Measurements from ENCODE around the gene ATXN7L3.
A peak's percentile ranks its signal among the peaks of the same experiment; 100 is the strongest.

ATXN7L3 gene

DNA sequence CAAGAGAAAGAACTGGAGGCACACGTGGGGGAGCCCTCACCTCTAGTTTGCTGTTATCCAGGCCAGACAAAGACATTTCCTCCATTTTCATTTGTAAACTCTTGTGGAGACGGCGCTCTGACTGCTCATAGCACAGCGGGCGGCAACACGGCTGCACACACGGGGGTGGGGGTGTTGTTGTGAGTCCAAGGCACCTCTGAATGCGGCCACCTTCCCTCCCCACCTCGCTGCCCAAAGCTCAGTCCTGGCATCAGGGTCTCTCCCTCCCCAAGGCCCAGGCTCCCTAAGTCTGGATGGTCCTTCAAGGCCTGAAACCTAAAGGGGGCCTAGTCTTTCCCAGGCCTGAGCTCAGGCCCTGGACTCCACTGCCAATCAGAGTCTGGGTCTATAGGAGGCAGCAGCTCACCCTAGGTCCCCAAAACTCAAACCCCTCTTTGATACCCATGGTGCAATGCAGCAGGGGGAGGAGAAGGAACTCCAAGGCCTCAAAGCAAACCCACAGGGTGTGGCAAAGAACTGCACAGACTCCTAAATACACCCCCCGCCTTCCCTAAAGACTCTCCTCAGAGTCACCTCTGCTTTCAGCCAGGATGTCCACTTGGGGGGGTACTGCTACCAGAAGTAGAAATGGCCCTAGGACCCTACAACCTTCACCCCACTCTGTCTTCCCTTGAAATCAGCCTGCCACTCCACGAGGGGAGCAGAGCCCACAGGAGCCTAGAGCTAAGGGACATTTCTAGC is 1.5 kb downstream of the ATXN7L3 start:
- TF ChIP-seq, protein P1, sequence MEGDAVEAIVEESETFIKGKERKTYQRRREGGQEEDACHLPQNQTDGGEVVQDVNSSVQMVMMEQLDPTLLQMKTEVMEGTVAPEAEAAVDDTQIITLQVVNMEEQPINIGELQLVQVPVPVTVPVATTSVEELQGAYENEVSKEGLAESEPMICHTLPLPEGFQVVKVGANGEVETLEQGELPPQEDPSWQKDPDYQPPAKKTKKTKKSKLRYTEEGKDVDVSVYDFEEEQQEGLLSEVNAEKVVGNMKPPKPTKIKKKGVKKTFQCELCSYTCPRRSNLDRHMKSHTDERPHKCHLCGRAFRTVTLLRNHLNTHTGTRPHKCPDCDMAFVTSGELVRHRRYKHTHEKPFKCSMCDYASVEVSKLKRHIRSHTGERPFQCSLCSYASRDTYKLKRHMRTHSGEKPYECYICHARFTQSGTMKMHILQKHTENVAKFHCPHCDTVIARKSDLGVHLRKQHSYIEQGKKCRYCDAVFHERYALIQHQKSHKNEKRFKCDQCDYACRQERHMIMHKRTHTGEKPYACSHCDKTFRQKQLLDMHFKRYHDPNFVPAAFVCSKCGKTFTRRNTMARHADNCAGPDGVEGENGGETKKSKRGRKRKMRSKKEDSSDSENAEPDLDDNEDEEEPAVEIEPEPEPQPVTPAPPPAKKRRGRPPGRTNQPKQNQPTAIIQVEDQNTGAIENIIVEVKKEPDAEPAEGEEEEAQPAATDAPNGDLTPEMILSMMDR (IDR thresholded peaks at IDR 0.05) = no peak
- Histone ChIP-seq H3K4me3 (peak overlapping the region; percentile 85), H3K27ac (peak overlapping the region; percentile 87 to 98)
- DNase-seq (ENCODE audit: low spot score) = no peak

GRCh38 chr17:44197107-44197506 is 2.6 kb downstream of the ATXN7L3 start:
- no peak overlapping the region for H3K4me3 ChIP-seq
- peak overlapping the region in 1 of 2 donors; percentile 98 for H3K27ac ChIP-seq
- TF ChIP-seq, protein P1 (IDR thresholded peaks at IDR 0.05) = no peak
- no peak for DNase-seq (ENCODE audit: low spot score)

DNA sequence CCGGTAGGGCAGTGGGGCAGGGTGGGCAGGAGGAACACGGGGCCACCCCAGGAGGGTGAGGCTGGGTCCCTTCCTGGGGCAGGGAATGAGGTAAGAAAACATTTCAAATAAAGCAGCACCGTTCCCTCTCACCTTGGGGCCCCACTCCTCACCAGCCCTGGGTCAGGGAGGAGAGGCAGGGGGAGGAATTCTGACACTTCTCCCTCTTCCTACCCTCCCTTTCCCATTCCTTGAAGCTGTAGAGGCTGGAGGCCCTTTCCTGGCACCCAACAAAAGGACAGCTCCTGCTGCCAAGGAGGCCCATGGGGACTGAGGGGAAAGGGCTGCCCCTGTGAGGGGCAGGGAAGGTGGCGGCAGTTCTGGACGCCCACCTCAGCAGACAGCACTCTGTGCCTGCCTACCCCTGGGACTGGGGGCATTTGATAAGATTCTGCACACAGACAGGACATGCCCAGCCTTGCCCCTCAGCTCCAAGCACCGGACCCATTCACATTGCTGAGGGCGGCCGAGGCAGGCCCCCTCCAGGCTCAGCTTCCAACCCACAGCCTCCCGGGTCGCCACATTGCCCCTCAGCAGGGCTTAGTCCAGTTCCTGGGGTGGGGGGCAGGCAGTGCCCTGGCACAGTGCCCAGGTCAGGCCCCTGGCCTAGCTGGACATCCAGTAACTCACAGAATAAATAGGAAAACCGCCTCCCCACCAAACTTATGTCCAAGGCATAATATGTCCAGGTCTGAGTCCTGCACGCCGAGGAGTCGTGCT is 6.2 kb downstream of the ATXN7L3 start:
- TF ChIP-seq, protein P1 (IDR thresholded peaks at IDR 0.05) = no peak
- Histone ChIP-seq H3K4me3 (no peak overlapping the region), H3K27ac (no peak overlapping the region)
- no peak for DNase-seq (ENCODE audit: low spot score)

DNA sequence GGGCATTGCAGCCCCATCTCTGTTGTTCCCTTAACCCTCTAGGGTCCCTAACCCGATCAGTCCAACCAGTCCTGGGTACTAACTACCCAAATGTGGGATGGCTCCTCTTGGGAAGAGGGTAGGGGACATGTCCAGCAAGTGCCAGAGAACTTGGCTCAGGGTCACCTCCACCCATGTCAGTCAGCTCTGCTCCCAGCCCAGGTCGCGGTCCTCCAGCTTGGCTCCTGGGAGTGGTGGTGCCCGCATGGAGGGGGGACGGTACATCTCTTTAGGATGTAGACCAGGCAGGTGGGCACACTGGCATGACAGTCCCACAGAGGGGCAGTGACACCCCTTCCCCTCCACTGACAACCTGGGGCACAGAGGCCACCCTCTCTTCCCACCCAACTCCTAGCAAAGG is 6.9 kb downstream of the ATXN7L3 start:
- Histone ChIP-seq H3K4me3 (no peak overlapping the region), H3K27ac (no peak overlapping the region)
- TF ChIP-seq, protein P1 (IDR thresholded peaks at IDR 0.05) = no peak
- no peak for DNase-seq (ENCODE audit: low spot score)

DNA sequence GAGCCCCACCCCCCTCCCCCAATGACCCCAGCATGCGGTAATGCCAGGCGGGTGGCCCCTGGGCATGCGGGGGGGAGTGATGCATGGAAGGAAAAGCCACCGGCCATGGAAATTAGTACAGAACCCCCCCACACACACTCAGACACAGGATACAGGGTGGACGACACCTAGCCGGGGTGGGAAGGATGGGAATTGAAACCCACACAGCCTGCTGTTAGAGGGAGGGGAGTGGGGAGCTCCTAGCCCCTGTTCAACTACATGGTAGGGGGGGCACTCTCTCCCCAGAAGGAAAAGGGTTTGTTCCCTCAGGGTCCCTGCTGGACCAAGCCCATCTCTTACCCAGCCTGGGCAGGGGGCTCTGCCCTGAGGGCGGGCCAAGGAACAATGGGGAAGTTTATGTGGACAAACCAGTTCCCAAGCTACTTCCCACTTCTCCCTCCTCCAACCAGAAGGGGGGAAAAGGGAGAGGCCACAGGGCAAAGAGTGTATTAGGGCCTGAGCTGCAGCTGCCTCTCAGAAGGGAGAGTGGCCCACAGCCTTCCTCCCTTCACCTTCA is 7.7 kb downstream of the ATXN7L3 start:
- DNase-seq (ENCODE audit: low spot score) = no peak
- H3K27ac ChIP-seq = peak overlapping the region in 1 of 2 donors; percentile 37

DNA sequence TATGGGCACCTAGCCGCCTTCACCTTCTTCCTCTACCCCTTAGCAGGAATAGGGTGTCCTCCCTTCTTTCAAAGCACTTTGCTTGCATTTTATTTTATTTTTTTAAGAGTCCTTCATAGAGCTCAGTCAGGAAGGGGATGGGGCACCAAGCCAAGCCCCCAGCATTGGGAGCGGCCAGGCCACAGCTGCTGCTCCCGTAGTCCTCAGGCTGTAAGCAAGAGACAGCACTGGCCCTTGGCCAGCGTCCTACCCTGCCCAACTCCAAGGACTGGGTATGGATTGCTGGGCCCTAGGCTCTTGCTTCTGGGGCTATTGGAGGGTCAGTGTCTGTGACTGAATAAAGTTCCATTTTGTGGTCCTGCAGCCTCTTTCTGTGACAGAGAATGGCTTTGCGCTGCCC is 8.3 kb downstream of the ATXN7L3 start:
- no peak for DNase-seq (ENCODE audit: low spot score)
- no peak overlapping the region for H3K4me3 ChIP-seq
- TF ChIP-seq, protein P1 (IDR thresholded peaks at IDR 0.05) = no peak
- H3K27ac ChIP-seq = no peak overlapping the region

More for the DNA sequence above, 7.7 kb downstream of the ATXN7L3 start:
- H3K4me3 ChIP-seq = no peak overlapping the region
- TF ChIP-seq, protein P1 (IDR thresholded peaks at IDR 0.05) = no peak
